Stimulated activated CD8-positive, alpha-beta memory T cell treated with anti-CD3 and anti-CD28 coated beads, Interleukin-12 subunit alpha, Interleukin-12 subunit beta, amount 100 ng/mL, for 24 hours (primary cell): ENCODE results near the gene RAP1B.
A peak's percentile ranks its signal among the peaks of the same experiment; 100 is the strongest.
"Not testable (repeated sequence)": the region's sequence is repeated elsewhere in the genome, so short reads cannot be mapped to it uniquely, and the experiment has no call there.

Experiments used
- DNase-seq: peaks from one replicate; pipeline ENCODE4 v3.0.0-alpha.2; 2020; ENCODE audit errors: extremely low read depth

RAP1B gene

GRCh38 chr12:68633614-68634558 lies 23.2 kb downstream of the RAP1B start:
- DNase-seq, result no peak

GRCh38 chr12:68636268-68636667 lies 25.6 kb downstream of the RAP1B start:
- DNase-seq, result no peak

DNA sequence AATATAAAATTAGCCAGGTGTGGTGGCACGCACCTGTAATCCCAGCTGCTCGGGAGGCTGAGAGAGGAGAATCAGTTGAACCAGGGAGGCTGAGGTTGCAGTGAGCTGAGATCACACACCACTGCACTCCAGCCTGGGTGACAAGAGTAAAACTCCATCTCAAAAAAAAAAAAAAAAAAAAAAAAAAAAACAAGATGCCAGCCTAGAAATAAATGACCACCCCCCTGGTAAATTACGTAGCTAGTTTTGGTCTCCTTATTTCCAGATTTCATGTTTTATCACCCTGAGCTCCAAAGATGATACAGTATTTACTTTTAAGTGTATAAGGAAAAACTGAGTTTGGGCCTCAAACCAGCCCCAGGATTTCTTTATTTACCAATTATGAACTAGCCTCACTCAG lies 26.7 kb downstream of the RAP1B start:
- not testable (repeated sequence) for DNase-seq

- no peak for DNase-seq
These were observed 27.5 kb downstream of the RAP1B start for GRCh38 chr12:68638171-68638570.

- no peak for DNase-seq
These were observed 28.2 kb downstream of the RAP1B start for GRCh38 chr12:68638721-68639395.

- no peak for DNase-seq
These were observed 28.7 kb downstream of the RAP1B start for GRCh38 chr12:68639396-68639767.

- peak; percentile 7 for DNase-seq
These were observed 30.4 kb downstream of the RAP1B start for GRCh38 chr12:68641138-68641537.

DNA sequence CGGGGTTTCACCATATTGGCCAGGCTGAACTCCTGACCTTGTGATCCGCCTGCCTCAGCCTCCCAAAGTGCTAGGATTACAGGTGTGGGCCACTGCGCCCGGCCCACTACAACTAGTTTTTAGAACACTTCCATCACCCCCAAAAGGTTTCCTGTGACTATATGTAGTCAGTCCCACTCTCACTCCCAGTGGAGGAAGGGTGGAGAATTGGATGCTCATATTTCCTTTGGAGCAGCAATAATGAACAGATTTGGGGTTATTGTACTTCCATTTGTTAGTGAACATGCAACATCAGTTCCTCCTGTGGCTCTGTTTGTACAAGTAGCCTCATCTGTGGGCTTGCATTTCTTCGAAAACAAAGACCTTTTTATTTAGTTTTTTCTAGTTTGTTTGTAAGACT lies 35.8 kb downstream of the RAP1B start:
- no peak for DNase-seq

DNA sequence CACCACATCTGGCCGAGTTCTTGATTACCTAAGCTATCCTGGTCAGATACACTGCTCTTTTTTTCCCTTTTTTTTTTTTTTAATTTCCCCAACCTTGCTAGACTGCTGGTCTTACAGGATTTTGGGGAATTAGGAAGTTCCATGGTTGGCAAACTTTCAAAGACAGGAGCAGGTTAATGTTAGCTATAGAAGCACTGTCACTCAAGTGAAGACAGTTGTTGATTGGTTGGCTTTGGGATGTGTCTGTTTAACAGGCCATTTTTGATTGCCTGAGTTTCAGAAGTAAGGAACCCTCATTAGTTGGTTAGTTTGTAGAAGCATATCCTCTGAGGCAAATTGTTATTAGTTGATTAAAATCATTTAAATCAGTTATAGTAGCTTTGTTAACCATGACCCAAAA lies 36.8 kb downstream of the RAP1B start:
- no peak for DNase-seq

DNA sequence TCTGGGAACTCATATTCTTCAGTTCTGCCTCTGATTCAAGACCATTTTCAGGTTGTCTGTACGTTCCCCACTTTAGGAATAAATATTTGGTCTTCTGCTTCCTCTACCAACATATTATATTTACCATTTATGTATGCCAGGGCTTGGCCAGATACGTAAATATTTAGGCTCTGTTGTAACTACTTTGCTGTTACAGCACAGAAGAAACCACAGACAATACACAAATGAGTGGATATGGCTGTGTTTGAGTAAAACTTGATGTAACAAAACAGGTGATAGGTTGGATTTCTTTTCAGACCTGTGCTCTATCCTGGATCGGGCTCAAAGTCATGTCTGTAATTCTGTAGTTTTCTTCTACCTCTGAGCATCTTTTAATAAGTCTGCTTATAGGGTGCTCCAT lies 37.5 kb downstream of the RAP1B start:
- DNase-seq, result no peak

DNA sequence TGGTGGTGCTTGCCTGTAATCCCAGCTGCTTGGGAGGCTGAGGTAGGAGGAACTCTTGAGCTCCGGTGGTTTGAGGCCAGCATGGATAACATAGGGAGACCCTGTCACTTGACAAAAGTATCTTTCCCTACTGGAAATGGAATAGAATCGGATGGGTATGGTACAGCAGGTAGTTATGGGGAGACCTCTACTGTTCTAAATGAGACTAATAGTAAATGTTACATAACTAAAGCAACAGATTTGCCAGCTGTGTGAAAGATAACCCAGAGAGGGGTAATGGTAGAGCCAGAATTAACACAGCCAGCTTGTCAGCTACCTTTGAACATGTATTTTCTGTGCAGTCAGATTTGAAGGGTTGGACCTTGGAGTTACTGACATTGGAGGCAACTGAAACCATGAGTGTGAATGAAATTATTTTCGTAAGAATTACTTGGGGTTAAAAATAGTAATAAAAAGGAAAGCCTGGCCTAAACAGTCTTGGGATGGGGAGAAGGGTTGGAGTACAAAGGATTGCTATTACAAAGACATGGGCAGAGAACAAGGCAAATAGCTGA lies 54.4 kb downstream of the RAP1B start:
- no peak for DNase-seq

DNA sequence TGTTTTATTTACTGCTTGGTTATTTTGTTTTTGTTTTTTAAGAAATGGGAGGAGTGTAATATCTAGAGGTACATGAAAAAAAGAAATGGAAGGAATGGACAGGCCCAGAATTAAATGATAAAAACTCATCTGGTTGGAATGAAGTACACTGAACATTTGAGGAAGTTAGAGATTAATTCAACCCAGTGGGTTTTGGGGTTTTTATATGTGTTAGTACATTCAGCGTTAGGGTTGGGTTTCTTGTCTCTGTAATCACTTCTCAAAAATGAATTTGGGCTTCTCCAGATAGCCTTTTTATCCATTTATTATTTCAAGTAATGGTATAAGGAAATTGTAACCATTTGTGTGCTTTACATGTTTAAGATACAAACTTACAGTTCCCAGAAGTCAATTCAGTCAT lies 56.6 kb downstream of the RAP1B start:
- DNase-seq, result no peak

- no peak for DNase-seq
These were observed 57.2 kb downstream of the RAP1B start for GRCh38 chr12:68667896-68668295.

DNA sequence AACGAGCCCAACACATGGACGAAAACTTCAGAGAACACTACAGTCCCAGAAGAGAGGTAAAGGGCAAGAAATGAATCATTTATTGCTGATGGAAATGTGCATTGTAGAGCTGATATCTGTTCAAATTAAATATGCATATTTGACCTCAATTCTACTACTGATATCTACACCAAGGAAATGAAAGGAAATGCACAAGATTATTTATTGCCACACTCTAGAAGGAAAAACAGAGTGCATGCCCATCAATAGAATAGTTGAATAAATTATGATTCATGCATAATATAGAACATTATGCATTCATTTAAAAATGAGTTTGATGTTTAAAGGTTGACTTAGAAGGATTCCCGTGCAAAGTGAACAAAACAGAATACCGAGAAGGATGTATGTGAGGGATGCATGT lies 60.5 kb downstream of the RAP1B start:
- no peak for DNase-seq

- no peak for DNase-seq
These were observed 63.1 kb downstream of the RAP1B start for GRCh38 chr12:68673788-68674187.

GRCh38 chr12:68674376-68674775 lies 63.7 kb downstream of the RAP1B start:
- DNase-seq, result no peak

- DNase-seq, result peak; percentile 5
These were observed 64.6 kb downstream of the RAP1B start for GRCh38 chr12:68675101-68675842.

DNA sequence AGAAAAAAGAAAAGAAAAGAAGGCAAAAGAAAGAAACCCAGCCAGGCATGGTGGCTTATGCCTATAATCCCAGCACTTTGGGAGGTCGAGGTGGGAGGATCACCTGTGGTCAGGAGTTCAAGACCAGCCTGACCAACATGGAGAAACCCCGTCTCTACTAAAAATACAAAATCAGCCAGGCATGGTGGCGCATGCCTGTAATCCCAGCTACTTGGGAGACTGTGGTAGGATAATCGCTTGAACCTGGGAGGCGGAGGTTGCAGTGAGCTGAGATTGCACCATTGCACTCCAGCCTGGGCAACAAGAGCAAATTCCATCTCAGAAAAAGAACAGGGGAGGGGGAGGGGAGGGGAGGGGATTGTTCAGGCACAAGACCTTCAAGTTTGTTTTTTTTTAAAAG lies 66.2 kb downstream of the RAP1B start:
- not testable (repeated sequence) for DNase-seq

- DNase-seq, result no peak
These were observed 75.5 kb downstream of the RAP1B start for GRCh38 chr12:68686262-68686594.

GRCh38 chr12:68686595-68687521 lies 76.2 kb downstream of the RAP1B start, which contains the start of gene NUP107:
TSS of gene NUP107 (plus strand) at chr12:68686978. CDS start at chr12:68687066, 88 bp downstream.
- peak; percentile 96 for DNase-seq

DNA sequence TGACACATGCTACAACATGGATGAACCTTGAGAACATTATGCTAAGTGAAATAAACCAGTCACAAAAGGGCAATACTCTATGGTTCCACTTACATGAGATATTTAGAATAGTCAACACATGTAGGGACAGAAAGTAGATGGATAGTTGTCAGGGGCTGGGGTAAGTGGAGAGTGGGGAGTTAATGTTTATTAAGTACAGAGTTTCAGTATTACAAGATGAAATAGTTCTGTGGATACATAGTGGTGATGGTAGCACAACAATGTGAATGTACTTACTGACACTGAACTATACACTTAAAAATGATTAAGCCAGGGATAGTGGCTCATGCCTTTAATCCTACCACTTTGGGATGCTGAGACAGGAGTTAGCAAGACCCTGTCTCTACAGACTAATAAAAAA lies 84.8 kb downstream of the RAP1B start:
- DNase-seq, result no peak
